ENCODE data around the gene OR51S1. TPM values are rescaled to one million over a fixed set of nuclear protein-coding genes. Genes with fewer than 3 reads are reported as not detected.
"Not testable (repeated sequence)": the region's sequence is repeated elsewhere in the genome, so short reads cannot be mapped to it uniquely, and the experiment has no call there.

The OR51S1 gene
- total RNA-seq, 1 donor from 2014 or later: not detected

GRCh38 chr11:4804280-4804679 lies 44.7 kb downstream of the OR51S1 start, which contains the start of gene OR52R1:
TSS of gene OR52R1 (minus strand) at chr11:4804380. CDS start at chr11:4804380, 0 bp downstream.
- Mint-ChIP-seq H3K9me3 (ENCODE audit: unreplicated experiment) (peaks cover 1% of the 10 kb centered on the region), H3K27me3 (ENCODE audit: low read depth, unreplicated experiment) (peaks cover 3% of the 10 kb centered on the region), H3K27ac (ENCODE audit: unreplicated experiment) (no peak within 1 kb of the TSS), H3K4me3 (ENCODE audit: unreplicated experiment) (no peak within 1 kb of the TSS), H3K4me1 (ENCODE audit: low read depth, unreplicated experiment) (peaks cover 2% of the 10 kb centered on the region), H3K36me3 (ENCODE audit: low read depth, unreplicated experiment) (no peaks in the 10 kb centered on the region)
- Histone ChIP-seq H3K36me3 (ENCODE audit: insufficient read depth, low read length) (no peaks in the 10 kb centered on the region), H3K4me1 (ENCODE audit: insufficient read depth, low read length) (no peaks in the 10 kb centered on the region), H2AFZ (ENCODE audit: low read depth, low read length) (no peak within 1 kb of the TSS), H4K20me1 (ENCODE audit: insufficient read depth, low read length) (no peaks in the 10 kb centered on the region), H3K9me3 (ENCODE audit: insufficient read depth, low read depth, low read length) (no peaks in the 10 kb centered on the region), H3K4me3 (ENCODE audit: insufficient read depth, low read depth, low read length) (no peak within 1 kb of the TSS), H3K79me2 (ENCODE audit: insufficient read depth, low read length) (no peaks in the 10 kb centered on the region), H3K4me2 (ENCODE audit: low read length) (no peak within 1 kb of the TSS), H3K27ac (ENCODE audit: low read depth, low read length) (no peak within 1 kb of the TSS), H3K27me3 (ENCODE audit: insufficient read depth, low read length) (no peaks in the 10 kb centered on the region), H3K9ac (ENCODE audit: low read length) (no peak within 1 kb of the TSS)
- no peak for DNase-seq (ENCODE audit: low read depth)
- FAIRE-seq: no peak
- TF ChIP-seq EZH2 (IDR thresholded peaks at IDR 0.05; ENCODE audit: insufficient read depth, low read length) (no peak), CTCF (IDR thresholded peaks at IDR 0.05; ENCODE audit: insufficient read depth, low read depth, low read length) (no peak)

- not testable (repeated sequence) for H3K36me3 ChIP-seq (ENCODE audit: insufficient read depth, low read length); H3K9ac ChIP-seq (ENCODE audit: low read length); H4K20me1 ChIP-seq (ENCODE audit: insufficient read depth, low read length); H3K79me2 ChIP-seq (ENCODE audit: insufficient read depth, low read length); H3K27ac ChIP-seq (ENCODE audit: low read depth, low read length); H3K4me2 ChIP-seq (ENCODE audit: low read length); DNase-seq (ENCODE audit: low read depth); H3K27me3 Mint-ChIP-seq (ENCODE audit: low read depth, unreplicated experiment); H3K4me3 ChIP-seq (ENCODE audit: insufficient read depth, low read depth, low read length); H3K36me3 Mint-ChIP-seq (ENCODE audit: low read depth, unreplicated experiment); H3K9me3 Mint-ChIP-seq (ENCODE audit: unreplicated experiment); H3K27me3 ChIP-seq (ENCODE audit: insufficient read depth, low read length); H3K9me3 ChIP-seq (ENCODE audit: insufficient read depth, low read depth, low read length); H3K4me1 Mint-ChIP-seq (ENCODE audit: low read depth, unreplicated experiment); H3K4me3 Mint-ChIP-seq (ENCODE audit: unreplicated experiment); H3K4me1 ChIP-seq (ENCODE audit: insufficient read depth, low read length); H3K27ac Mint-ChIP-seq (ENCODE audit: unreplicated experiment); FAIRE-seq; H2AFZ ChIP-seq (ENCODE audit: low read depth, low read length)
Observed at GRCh38 chr11:4801316-4801715, 47.7 kb downstream of the OR51S1 start.

GRCh38 chr11:4798427-4799183 lies 50.4 kb downstream of the OR51S1 start:
- H2AFZ ChIP-seq (ENCODE audit: low read depth, low read length): no peak overlapping the region
- H3K27ac ChIP-seq (ENCODE audit: low read depth, low read length): no peak overlapping the region
- H4K20me1 ChIP-seq (ENCODE audit: insufficient read depth, low read length): no peaks in the 10 kb centered on the region
- Mint-ChIP-seq H3K27me3 (ENCODE audit: low read depth, unreplicated experiment) (peaks cover 3% of the 10 kb centered on the region), H3K36me3 (ENCODE audit: low read depth, unreplicated experiment) (no peaks in the 10 kb centered on the region), H3K27ac (ENCODE audit: unreplicated experiment) (no peak overlapping the region), H3K4me3 (ENCODE audit: unreplicated experiment) (no peak overlapping the region), H3K9me3 (ENCODE audit: unreplicated experiment) (peaks cover 1% of the 10 kb centered on the region), H3K4me1 (ENCODE audit: low read depth, unreplicated experiment) (no peaks in the 10 kb centered on the region)
- DNase-seq (ENCODE audit: low read depth) (no peak), FAIRE-seq (no peak)
- no peak for TF ChIP-seq CTCF (IDR thresholded peaks at IDR 0.05; ENCODE audit: insufficient read depth, low read depth, low read length)
- TF ChIP-seq EZH2 (IDR thresholded peaks at IDR 0.05; ENCODE audit: insufficient read depth, low read length): no peak
- no peak overlapping the region for H3K9ac ChIP-seq (ENCODE audit: low read length)
- H3K4me1 ChIP-seq (ENCODE audit: insufficient read depth, low read length): no peaks in the 10 kb centered on the region
- H3K36me3 ChIP-seq (ENCODE audit: insufficient read depth, low read length): no peaks in the 10 kb centered on the region
- H3K4me2 ChIP-seq (ENCODE audit: low read length): no peak overlapping the region
- H3K27me3 ChIP-seq (ENCODE audit: insufficient read depth, low read length): no peaks in the 10 kb centered on the region
- no peaks in the 10 kb centered on the region for H3K9me3 ChIP-seq (ENCODE audit: insufficient read depth, low read depth, low read length)
- H3K79me2 ChIP-seq (ENCODE audit: insufficient read depth, low read length): no peaks in the 10 kb centered on the region
- no peak overlapping the region for H3K4me3 ChIP-seq (ENCODE audit: insufficient read depth, low read depth, low read length)

Other genes starting within 250 kb of the OR51S1 start
- 10.7 and 11.5 TPM in 2 replicates for gene TRIM68, start 241.0 kb downstream of the OR51S1 start, total RNA-seq
- not detected in 2 replicates for gene OR51D1, start 211.7 kb downstream of the OR51S1 start, total RNA-seq
- not detected in 2 replicates for gene OR51E1, start 205.2 kb downstream of the OR51S1 start, total RNA-seq
- gene OR51E2, start 151.4 kb downstream of the OR51S1 start, total RNA-seq: 0.27 and 0.38 TPM in 2 replicates
- gene MMP26, start 144.4 kb downstream of the OR51S1 start, total RNA-seq: not detected in 2 replicates
- not detected in 2 replicates for gene OR51F1, start 79.3 kb downstream of the OR51S1 start, total RNA-seq
- not detected in 2 replicates for gene OR52R1, start 44.8 kb downstream of the OR51S1 start, total RNA-seq
- gene OR51F2, start 27.9 kb downstream of the OR51S1 start, total RNA-seq: not detected in 2 replicates
- not detected in 2 replicates for gene OR51T1, start 32.7 kb upstream of the OR51S1 start, total RNA-seq
- gene OR51A7, start 54.6 kb upstream of the OR51S1 start, total RNA-seq: not detected in 2 replicates
- not detected in 2 replicates for gene OR51G2, start 70.1 kb upstream of the OR51S1 start, total RNA-seq
- not detected in 2 replicates for gene OR51G1, start 75.1 kb upstream of the OR51S1 start, total RNA-seq
- not detected in 2 replicates for gene OR51A4, start 98.4 kb upstream of the OR51S1 start, total RNA-seq
- not detected in 2 replicates for gene OR51A2, start 106.5 kb upstream of the OR51S1 start, total RNA-seq
- gene OR51L1, start 145.6 kb upstream of the OR51S1 start, total RNA-seq: not detected in 2 replicates
- gene OR52J3, start 197.3 kb upstream of the OR51S1 start, total RNA-seq: not detected in 2 replicates
- not detected in 2 replicates for gene OR52E2, start 210.4 kb upstream of the OR51S1 start, total RNA-seq
- 0.31 TPM in 1 of 2 replicates, not detected in the other for gene OR52E1, start 220.4 kb upstream of the OR51S1 start, total RNA-seq

All from astrocyte (in vitro differentiated cells and primary cell).